Measurements from ENCODE around the gene EEIG2. TPM values are rescaled to one million over a fixed set of nuclear protein-coding genes. Genes with fewer than 3 reads are reported as not detected.
A peak's percentile ranks its signal among the peaks of the same experiment; 100 is the strongest.

EEIG2 gene
- total and polyA plus RNA-seq, 12 donors = 1.8 to 13.8 (median 7.3) TPM

GRCh38 chr1:108591466-108591865 is 31.6 kb downstream of the EEIG2 start:
- intact Hi-C loops (cut with DNase I) = no loop called here
- Histone ChIP-seq H3K27me3 (no peaks in the 10 kb centered on the region), H3K4me3 (no peak overlapping the region), H3K9me3 (replicated peaks in 1 of 3) (no peaks in the 10 kb centered on the region), H3K36me3 (replicated peaks in 1 of 2) (no peaks in the 10 kb centered on the region), H3K4me1 (replicated peaks in 1 of 2) (peaks cover 13 to 29% of the 10 kb centered on the region in 2 donors), H3K27ac (peak overlapping the region in 3 of 5 donors; percentile 1 to 67 (median 52))
- DNase-seq = peak in 1 of 7 donors; percentile 8
- WGBS, 4 donors = 72 to 73% (median 72%) methylated on average over 4 of the region's 4 CpGs
- TF ChIP-seq, protein P1, sequence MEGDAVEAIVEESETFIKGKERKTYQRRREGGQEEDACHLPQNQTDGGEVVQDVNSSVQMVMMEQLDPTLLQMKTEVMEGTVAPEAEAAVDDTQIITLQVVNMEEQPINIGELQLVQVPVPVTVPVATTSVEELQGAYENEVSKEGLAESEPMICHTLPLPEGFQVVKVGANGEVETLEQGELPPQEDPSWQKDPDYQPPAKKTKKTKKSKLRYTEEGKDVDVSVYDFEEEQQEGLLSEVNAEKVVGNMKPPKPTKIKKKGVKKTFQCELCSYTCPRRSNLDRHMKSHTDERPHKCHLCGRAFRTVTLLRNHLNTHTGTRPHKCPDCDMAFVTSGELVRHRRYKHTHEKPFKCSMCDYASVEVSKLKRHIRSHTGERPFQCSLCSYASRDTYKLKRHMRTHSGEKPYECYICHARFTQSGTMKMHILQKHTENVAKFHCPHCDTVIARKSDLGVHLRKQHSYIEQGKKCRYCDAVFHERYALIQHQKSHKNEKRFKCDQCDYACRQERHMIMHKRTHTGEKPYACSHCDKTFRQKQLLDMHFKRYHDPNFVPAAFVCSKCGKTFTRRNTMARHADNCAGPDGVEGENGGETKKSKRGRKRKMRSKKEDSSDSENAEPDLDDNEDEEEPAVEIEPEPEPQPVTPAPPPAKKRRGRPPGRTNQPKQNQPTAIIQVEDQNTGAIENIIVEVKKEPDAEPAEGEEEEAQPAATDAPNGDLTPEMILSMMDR (IDR thresholded peaks at IDR 0.05) = no peak
- no peak for TF ChIP-seq POLR2A (IDR thresholded peaks at IDR 0.05)

DNA sequence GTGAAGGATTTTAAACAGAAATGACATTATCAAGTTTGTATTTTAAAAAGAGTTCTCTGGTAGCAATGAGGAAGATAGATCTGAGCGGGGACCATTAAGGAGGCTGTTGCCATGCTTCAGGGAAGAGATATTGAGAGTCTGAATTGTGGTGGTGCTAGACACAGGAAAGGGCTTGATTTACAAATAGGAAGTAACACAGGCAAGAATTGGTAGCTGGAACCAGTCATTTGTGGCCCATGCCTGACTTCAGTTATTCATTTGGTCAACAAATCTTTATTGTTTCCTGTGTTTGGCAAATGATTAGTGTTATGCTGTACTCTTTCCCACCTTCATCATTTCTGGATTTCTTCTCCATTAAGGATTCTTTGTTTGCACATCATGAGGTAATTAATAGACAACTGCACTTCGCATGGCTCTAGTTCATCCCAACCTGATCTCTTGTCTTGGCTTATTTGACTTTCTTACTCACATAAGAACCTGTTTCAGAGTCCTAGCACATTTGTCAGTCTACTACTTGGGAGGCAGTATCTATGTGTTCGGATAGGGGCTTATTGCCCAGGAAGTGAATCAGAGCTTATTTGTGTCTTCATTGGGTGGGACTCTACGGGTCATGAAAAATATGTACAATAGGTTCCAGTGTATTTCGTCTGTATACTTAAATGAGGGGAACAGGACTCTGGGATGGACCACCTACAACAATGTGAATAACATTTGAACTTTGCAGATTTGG is 32.3 kb downstream of the EEIG2 start:
- Histone ChIP-seq H3K9me3 (replicated peaks in 1 of 3) (no peaks in the 10 kb centered on the region), H3K27ac (peak overlapping the region in 4 of 5 donors; percentile 1 to 67 (median 32)), H3K36me3 (replicated peaks in 1 of 2) (no peaks in the 10 kb centered on the region), H3K4me3 (no peak overlapping the region), H3K27me3 (no peaks in the 10 kb centered on the region), H3K4me1 (replicated peaks in 1 of 2) (peaks cover 13 to 29% of the 10 kb centered on the region in 2 donors)
- WGBS, 4 donors = 83 to 89% (median 86%) methylated on average over 5 of the region's 5 CpGs
- DNase-seq = no peak
- TF ChIP-seq, protein P1 (IDR thresholded peaks at IDR 0.05) = no peak
- no peak for TF ChIP-seq POLR2A (IDR thresholded peaks at IDR 0.05)
- intact Hi-C loops (cut with DNase I) = no loop called here

DNA sequence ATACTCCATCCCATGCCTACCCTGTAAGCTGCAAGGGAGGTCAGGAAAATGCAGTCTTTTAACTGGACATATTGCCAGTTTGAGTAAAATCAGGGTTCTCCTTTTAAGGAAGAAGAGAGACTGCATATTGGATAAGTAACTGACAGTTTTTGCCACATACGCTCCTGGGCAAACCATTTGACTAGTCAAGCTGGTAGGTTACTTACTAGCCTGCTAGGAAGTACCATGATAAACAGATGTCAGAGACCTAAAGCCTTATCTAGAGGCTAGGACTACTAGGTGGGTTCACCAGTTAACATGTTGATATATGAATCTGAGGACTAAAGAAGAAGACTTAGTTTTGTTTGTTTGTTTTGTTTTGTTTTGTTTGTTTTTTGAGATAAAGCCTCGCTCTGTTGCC is 33.5 kb downstream of the EEIG2 start:
- Histone ChIP-seq H3K4me3 (no peak overlapping the region), H3K9me3 (replicated peaks in 1 of 3) (no peaks in the 10 kb centered on the region), H3K27ac (no peak overlapping the region), H3K27me3 (no peaks in the 10 kb centered on the region), H3K4me1 (replicated peaks in 1 of 2) (peaks cover 13 to 29% of the 10 kb centered on the region in 2 donors), H3K36me3 (replicated peaks in 1 of 2) (no peaks in the 10 kb centered on the region)
- intact Hi-C loops (cut with DNase I) = no loop called here
- WGBS, 4 donors = 88 to 91% (median 88%) methylated on average over 2 of the region's 2 CpGs
- DNase-seq = no peak
- TF ChIP-seq, protein P1 (IDR thresholded peaks at IDR 0.05) = no peak
- no peak for TF ChIP-seq POLR2A (IDR thresholded peaks at IDR 0.05)

DNA sequence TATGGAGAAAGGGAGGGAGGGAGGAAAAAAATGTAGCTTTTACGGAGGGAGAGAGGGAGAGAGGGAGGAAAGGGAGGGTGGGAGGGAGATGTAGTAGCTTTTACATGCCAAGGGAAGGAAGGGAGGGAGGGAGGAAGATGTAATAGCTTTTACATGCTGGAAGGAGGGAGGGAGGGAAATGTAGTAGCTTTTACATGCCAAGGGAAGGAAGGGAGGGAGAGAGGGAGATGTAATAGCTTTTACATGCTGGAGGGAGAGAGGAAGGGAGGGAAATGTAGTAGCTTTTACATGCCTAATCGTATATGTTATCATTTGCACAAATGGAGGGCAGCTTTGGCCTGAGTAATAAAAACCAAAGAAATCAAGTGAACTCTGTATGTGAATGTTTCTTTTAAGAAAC is 35.6 kb downstream of the EEIG2 start:
- H3K27me3 ChIP-seq = no peaks in the 10 kb centered on the region
- H3K36me3 ChIP-seq (replicated peaks in 1 of 2) = no peaks in the 10 kb centered on the region
- no peak overlapping the region for H3K4me3 ChIP-seq
- H3K4me1 ChIP-seq (replicated peaks in 1 of 2) = peaks cover 7 to 29% of the 10 kb centered on the region in 2 donors
- TF ChIP-seq POLR2A (IDR thresholded peaks at IDR 0.05) = no peak
- TF ChIP-seq, protein P1 (IDR thresholded peaks at IDR 0.05) = no peak
- peak overlapping the region in 1 of 5 donors; percentile 11 for H3K27ac ChIP-seq
- H3K9me3 ChIP-seq (replicated peaks in 1 of 3) = no peaks in the 10 kb centered on the region
- intact Hi-C loops (cut with DNase I) = no loop called here
- 44 to 52% (median 49%) methylated on average over 2 of the region's 2 CpGs for WGBS, 4 donors
- no peak for DNase-seq

Measured in adrenal gland (tissue), 12 donors.